ENCODE measurements around the gene THOC7.

THOC7 gene

DNA sequence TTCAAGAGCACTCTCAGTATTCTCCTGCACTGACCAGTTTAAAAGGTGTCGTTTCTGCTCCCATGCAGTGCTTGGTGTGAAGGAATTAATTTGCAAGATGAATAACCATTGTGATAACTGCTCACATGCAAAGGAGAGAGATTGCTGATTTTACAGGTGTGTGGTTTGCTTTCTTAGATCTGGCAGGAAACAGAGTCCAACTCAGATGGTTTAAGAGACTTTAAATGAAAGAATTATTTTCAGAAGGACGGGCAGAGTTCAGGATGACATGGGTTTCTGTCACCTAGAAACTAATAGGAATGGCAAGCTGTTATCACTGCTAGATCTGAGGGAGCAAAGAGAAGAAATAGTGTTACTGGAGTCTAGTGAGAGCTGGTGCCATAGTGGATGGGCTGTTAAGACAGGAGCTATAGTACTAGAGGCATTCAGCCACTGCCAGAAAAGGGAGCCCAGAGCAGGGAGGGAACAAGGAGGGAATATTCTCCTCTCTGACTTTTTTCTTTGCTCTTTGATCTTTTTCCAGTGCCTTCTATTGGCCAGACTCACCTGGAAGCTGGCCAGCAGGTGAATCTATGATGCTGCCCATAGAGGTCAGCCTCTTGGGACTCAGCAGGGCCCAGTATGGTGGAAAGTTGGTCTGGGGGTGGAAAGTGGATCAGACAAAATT, 14.9 kb upstream of the THOC7 start:
- DNase-seq (ENCODE audit: low read depth, low spot score) = no peak

DNA sequence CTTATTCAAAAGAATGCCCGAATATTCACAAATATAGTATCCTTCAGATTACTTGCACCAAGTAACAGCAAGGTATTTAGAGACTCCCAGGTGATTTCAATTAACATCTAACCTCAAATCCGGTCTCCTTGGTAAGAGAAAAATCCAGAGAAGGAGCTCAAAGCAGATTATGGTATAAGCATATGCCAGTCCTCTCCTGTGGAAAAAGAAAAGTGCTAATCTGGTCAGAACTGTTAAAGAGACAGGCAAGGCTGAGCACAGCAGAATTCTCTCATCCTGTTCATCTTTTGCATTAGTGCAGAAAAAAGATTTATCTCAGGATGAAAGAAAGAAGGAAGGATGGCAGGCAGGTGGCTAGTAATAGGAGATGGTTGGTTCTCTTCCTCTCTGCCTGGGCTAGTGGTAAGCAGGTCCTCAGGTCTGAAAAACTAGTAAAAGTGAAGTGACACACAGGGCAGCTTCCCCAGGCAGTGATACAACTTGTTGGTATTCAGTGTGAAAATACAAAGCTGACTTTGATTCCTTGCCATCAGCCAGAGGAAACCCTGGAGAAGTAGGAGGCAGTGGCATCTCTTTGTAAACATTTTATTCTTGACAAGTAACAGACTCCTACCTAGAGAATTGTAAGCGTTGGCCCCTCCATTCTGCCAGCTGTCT, 14.3 kb upstream of the THOC7 start:
- no peak for DNase-seq (ENCODE audit: low read depth, low spot score)

DNA sequence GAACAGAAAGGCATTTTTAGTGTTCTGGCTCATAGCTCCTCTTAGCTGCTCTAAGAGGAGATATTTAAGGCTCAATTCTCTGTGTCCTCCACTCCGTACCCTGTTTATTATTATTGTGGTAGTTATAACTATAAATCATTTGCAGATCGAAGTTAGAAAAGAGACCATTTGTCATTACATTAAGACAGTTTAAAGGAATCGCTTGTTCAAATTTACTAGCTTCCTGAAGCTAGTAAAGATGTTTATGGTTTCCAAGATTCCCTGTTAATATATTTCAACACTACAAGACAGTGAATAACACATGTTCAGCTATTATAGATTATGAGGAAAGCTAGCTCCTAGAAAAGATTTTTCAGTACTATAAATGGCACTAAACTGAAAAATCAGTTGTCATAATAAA, 12.7 kb upstream of the THOC7 start:
- DNase-seq (ENCODE audit: low read depth, low spot score) = no peak

DNA sequence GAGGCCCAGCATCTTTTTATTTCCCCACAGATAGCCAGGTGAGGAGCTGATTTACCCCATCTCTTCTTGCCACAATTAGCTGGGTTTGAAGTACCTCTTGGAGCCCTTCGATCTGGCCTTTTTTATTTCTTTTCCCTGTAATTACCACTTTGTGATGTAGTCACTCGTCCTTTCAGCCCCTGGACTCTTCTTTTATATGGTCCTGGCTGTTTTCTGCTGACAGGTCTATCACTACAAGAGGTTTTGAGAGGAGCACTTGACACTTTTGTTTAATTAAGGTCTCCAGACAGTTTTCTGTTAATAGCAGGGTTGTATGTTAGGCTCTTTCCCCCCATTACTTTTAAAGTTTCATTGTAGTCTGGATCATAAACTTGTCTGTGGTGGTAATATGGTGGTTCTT, 11.9 kb upstream of the THOC7 start:
- no peak for DNase-seq (ENCODE audit: low read depth, low spot score)

DNA sequence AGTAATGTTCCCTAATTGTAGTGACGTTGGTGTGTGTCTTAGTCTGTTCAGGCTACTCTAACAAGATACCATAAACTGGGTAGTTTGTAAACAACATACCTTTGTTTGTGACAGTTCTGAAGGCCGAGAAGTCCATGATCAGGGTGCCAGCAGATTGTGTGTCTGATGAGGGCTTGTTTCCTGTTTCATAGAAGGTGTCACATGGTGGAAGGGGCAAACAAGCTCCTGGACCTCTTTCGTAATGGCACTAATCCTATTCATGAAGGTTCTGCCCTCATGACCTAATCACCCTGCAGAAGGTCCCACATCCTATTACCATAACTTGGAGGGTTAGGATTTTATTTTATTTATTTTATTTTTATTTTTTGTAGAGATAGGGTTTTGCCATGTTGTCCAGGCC, 11.2 kb upstream of the THOC7 start:
- no peak for DNase-seq (ENCODE audit: low read depth, low spot score)

DNA sequence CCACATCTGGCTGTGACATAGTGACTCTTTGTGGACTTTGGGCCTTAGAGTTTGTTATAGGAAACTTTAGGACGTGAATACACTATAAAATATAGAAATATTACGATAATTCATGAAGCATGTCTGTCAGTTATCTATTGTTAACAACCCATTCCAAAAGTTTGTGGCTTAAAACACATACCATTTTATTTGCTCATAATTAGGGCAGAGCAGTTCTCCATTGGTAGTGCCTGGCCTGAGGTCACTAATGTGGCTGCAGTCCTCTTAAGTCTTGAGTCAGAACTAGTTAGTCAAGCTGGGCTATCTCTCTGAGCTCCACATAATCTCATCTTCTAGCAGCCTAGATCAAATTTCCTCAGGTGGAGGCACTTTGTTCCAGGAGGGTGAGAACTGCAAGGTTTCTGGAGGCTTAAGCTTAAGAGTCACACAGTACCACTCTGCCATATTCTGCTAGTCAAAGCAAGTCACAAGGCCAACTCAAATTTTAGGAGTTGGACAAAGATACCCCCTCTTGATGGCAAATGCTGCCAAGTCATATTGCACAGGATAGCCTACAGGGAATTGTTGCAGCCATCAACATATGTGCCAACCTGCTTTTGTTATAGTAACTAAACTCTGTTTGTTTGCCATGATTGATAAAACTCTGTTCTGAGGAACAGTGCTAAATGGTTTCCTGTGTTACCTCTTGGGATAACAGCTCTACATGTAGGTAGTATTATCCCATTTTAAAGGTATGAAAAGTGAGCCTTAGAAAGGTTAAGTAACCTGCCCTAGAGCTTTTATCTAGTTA, 8.7 kb upstream of the THOC7 start:
- no peak for DNase-seq (ENCODE audit: low read depth, low spot score)

DNA sequence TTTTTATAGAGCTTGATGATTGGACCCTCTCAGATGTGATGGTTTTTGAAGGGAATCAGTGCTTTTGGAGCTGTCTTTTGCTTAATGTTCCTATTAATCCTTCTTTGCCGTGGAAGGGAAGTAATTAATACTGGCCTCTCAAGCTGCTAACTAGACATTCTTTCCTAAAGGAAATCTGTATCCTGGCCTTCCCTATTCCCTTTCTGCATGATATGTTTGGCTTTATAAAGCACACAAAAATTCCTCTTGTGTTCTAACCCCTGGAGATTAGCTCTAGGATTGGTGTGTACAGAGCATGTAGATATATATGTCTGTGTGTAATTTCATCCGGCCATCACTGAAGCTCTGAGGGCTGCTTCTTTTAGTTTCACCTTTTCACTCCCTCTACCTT, 7.0 kb upstream of the THOC7 start:
- no peak for DNase-seq (ENCODE audit: low read depth, low spot score)

DNA sequence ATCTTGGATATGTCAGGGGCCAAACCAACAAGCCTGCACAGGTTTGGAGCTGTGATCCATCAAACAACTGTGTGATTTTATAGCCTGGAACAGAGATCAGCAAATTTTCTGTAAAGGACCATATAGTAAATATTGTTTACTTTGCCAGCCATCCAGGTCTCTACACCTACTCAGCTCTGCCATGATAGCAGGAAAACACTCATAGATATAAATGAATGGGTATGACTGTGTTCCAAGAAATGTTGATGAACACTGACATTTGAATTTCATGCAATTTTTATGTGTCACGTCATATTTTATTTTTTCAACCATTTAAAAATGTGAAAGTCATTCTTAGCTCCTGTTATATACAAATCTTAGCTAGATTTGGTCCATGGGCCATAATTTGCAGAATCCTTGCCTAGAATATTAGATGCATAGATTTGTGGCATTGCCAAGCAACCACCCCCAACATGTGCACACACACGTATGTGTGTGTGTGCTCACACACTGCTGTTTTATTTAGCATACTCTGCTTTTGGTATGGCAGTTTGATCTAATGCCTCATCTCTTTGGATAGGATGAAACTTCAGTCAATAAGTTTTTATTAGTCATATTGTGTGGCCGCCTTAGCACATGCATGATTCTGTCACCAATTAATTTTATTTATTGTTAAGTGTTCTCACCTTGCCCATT, 6.5 kb upstream of the THOC7 start:
- DNase-seq (ENCODE audit: low read depth, low spot score) = no peak

DNA sequence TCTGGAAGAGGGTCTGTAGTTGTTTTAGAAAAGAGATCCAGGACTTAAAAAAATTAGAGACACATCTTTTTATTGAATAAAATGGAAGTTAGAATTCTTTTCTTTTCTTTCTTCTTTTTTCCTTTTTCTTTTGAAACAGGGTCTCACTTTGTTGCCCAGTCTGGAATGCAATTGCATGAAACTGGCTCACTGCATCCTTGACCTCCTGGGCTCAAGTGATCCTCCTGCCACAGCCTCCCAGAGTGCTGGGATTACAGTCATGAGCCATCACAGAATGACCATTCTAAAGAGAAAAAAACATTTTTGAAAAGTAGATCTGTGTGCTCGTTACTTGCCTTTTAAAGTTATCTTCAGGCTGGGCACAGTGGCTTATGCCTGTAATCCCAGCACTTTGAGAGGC, 3.6 kb upstream of the THOC7 start:
- DNase-seq (ENCODE audit: low read depth, low spot score) = no peak

DNA sequence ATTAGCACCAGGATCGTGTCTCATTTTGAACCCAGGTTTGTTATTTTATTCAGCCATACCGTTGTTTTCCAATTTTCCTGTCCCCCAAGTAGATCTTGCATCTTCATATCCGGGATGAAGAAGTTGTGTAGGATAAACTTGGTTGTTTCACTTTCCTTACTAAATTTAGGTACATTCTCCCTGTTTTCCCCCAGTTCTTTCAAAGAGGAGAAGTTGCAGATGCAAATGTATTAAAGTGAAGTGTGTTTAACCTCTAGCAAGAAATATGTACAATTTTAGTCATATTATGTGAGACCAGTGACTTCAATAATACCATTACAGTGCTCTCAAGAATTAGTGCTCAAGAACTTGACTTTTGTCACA, 1.3 kb upstream of the THOC7 start:
- DNase-seq (ENCODE audit: low read depth, low spot score) = no peak

DNA sequence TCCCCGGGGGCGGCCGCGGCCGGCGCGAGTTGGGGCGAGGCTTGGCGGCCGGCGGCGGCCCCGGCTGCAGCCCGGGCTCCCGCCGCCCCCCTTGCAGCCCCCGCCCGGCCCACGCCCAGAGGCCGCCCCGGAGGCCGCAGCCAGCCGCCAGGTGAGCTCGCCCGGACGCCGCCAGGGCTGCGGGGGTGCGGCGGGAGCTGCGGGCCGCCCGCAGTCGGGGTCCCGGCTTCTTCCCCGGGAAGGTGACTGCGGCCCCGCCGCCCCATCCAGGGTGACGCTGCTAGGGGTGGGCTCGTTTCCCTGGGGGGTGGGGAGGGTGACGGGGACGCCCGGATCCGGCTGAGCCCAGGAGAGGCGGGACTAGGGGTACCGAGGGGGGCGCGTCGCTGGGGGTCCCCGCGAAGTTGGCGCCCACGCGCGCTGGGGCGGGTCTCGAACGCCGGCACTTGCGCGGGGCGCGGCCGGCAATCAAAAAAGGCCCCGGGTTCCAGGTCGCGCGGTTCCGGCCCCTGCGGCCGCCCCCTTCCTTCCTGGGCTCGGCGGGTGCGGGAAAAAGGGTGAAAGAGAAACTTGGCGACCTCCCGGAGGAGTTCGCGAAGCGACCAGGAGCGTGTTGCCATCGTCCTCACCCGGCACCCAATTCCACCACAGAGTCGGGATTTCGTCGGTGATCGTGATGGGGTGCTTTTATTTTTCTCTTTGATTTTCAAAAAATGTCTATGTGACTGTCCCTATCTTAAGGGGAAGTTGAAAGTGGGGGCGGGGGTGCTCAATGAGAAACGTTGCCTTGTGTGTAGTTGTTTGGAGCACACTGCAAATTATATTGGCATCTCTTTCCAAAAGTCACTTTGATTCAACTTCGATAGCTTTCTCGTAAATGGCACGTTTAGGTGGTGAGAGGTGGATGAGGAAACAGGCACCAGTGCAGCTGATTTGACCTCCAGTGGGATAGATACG, 681 bp upstream of the THOC7 start:
- DNase-seq (ENCODE audit: low read depth, low spot score) = no peak

DNA sequence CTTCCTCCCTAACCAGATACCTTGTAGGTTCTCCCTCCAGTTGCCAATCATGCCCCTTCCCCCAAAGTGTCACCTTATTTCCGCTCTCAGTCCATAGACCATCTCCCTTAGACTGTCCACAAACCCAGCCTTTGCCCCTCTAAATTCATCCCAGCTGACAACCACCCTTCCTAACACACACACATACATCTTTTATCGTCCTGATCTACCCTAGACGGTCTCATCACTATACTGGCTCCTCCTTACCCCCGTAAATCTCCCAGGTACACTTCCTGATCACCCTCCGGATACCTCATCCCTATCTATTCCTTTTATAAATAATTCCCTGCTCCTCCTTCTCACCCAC, 828 bp downstream of the THOC7 start:
- no peak for DNase-seq (ENCODE audit: low read depth, low spot score)

DNA sequence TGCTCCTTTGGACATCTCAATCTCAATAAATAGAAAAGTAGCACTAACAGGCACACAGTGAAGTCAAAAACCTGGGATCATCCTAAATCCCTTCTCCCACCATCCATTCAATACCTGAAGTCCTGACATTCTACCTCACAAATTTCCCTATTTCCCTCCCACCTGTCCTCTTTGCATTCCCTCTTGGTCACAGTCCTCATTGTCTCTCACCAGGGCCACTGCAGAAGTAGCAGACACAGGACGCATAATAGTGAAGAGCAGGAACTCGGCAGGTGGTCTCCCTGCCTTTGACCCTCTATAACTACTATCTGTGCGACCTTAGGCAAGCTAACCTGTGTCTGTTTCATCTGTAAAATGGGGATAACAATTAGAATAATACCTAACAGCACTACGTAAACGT, 2.3 kb downstream of the THOC7 start:
- DNase-seq (ENCODE audit: low read depth, low spot score) = no peak

DNA sequence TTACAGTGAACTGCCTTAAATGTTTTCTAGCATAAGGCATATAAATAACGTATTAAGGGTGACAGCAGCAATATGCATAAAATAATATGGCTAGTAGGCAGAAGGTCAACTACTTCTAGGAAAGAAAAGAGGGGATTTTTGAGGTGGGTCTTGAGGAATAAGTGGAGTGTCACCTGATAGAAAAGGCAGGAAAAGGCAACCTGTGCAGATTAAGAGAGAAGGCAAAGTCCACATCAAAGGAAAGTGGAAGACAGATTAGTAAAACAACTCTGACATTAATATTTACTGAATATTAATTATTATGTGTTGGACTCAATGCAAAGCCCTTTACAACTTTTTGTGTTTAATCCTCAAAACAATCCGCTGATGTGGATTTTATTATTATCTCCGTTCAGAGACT, 2.8 kb downstream of the THOC7 start:
- no peak for DNase-seq (ENCODE audit: low read depth, low spot score)

DNA sequence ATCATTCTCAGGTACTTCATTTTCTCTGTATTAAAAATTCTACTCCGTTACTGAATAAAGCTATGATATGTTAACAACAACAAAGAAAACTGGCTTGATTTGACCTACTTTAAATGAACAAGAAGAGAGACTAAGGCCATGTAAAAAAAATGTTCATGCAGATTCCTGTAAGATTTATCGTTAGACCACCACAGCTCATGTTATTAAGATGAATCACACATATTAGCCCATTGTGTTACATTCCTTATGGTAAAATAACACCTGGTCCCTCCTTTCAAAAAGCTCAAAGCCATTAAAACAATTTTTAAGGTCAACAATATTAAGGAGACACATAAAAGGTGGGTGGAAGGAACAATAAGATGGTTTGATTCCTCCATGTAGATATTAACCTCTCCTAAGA, 6.3 kb downstream of the THOC7 start:
- DNase-seq (ENCODE audit: low read depth, low spot score) = no peak

DNA sequence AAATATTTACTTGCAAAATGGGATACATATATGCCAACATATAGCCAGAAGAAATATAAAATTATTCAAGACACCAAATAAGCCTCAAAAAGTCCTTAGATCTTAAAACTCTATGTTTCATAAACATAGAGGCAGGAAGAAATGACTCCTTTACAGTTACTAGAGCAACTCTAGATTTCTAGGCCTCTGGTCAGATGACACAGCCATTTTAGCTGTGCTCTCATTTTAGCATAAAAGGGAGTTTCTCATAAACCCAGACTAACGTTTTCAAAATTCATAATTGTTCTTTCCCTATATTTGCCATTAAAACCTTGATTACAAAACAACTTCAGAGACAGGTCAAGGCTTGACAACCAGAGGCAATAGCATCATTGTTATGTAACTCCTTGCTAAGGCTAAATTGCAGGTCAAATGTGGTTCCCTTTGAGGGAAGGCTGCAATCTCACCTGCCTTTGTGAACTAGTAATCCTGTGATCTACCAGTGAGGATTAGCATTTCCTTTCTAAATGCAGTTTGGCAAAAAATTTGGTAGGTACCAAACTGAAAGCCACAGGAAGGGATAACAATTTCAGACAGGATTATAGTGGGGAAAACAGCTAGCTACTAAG, 8.2 kb downstream of the THOC7 start:
- DNase-seq (ENCODE audit: low read depth, low spot score) = no peak

DNA sequence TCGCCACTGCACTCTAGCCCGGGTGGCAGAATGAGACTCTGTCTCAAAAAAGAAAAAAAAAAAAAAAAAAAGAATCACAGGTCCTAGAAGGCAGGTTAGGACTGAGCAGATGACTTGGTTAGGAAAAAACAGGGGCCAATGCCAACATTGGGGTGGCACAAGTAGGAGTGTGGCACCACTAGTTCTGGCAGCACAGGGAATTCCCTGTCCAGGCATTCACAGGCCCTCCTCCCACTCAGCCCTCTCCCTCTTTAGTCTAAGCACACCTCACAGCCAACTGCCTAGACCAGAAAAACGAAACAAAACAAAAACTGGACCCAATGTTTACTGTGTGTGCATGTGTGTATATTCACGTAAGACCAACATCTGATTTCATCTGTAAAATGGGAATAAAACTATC, 10.5 kb downstream of the THOC7 start:
- DNase-seq (ENCODE audit: low read depth, low spot score) = no peak

DNA sequence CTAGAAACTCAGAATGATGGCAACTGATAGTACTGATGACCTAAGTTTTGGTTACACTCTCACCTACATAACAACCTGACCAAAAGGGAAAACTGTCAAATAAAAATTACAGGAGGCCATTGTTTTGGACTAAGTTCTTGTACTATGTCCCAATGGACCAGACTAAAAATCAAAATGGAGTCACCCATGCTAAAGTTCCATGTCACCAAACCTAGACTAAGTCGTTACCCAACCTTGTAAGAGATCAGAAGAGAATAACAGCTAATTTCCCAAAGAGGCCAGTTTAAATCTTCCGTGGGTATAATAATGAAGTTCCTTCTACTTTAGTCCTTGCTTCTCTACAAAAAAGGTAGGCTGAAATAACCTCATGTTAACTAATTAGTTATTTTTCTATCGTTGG, 12.3 kb downstream of the THOC7 start:
- DNase-seq (ENCODE audit: low read depth, low spot score) = no peak

DNA sequence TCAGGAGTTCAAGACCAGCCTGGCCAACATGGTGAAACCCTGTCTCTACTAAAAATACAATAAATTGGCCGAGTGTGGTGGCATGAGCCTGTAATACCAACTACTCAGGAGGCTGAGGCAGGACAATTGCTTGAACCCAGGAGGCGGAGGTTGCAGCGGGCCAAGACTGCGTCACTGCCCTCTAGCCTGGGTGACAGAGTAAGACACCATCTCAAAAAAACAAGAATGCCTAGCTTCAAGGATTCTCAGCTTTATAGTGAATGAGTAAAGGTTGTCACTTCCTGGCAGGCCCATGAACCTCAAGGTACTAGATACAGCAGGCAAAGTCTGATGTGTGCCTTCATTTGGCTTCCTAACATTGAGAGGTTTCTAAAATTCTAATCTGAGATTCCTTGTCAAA, 14.4 kb downstream of the THOC7 start:
- DNase-seq (ENCODE audit: low read depth, low spot score) = no peak

DNA sequence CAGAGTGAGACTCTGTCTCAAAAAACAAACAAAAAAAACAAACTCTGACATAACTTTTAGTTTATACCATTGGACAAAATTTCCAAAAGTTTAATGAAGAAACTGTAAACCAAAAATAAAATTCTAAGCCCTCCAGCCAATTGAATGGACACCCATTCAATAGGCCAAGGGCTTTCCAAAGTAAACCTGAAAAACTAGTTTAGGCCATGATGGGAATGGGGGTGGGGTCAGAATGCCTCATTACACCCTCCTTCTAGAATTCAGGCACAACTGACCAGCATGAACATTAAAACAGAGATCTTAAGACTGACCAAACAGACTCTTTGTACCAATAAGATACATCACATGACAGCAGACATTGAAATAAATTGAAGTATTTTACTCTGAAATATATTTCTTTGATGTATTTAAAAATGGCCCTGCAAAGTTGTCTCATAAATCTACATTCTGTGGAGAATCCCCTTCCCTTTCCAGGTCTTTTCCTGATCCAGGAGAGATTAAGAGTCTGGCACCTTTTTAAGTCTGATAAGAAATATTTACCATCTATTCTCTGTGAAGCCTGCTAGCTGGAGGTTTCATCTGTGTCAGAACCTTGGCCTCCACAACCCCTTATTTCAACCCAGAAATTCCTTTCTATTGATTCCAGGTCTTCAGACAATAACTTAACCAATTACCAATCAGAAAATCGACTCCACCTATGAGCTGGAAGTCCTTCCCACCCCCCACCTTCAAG, 15.7 kb downstream of the THOC7 start:
- no peak for DNase-seq (ENCODE audit: low read depth, low spot score)

All from activated CD4-positive, CD25-positive, alpha-beta regulatory T cell treated with anti-CD3 and anti-CD28 coated beads, Interleukin-2, amount 50 U/mL, for 16 hours (primary cell).